IMR-90 (cell line): ENCODE measurements around the gene ALK. TPM values are rescaled to one million over a fixed set of nuclear protein-coding genes. Genes with fewer than 3 reads are reported as not detected.

Experiments used
- ATAC-seq: fragments of 200-7000 bp; cut with Tn5 transposase; 2 replicates; pipeline ENCODE4 v1.9.1; 2020; ENCODE audit warnings: low read depth, mild to moderate bottlenecking, moderate library complexity
- BruUV-seq: library from RNA; stranded (reverse); fragments of 400-500 nt; replicated peaks from 2 replicates; lab custom pipeline; 2021; lab: Mats Ljungman, UMichigan
- CTCF ChIA-PET: fragments of 300-600 bp; formaldehyde crosslinking; extraction: SDS; loops from one replicate; lab custom pipeline; 2021; ENCODE audit warnings: antibody characterized with exemption; lab: Yijun Ruan, JAX
- POLR2A ChIA-PET: fragments of 300-600 bp; sonication (Branson Sonifier 250); formaldehyde crosslinking; loops from one replicate; lab custom pipeline; 2022; ENCODE audit warnings: antibody characterized with exemption; ENCODE audit not compliant: unreplicated experiment; lab: Charles Lee
- DNase-seq: peaks from one replicate; pipeline ENCODE4 v3.0.0; 2013
- H2AFZ ChIP-seq: replicated peaks from 2 replicates; pipeline ENCODE3; 2013; ENCODE audit warnings: low read length, mild to moderate bottlenecking; ENCODE audit not compliant: poor library complexity
- H2AK5ac ChIP-seq: 2 replicates; pipeline ENCODE4 v1.6.1; 2013; ENCODE audit warnings: low read depth, low read length, inconsistent platforms
- H2AK9ac ChIP-seq: replicated peaks from 2 replicates; pipeline ENCODE3; 2013; ENCODE audit warnings: mild to moderate bottlenecking, low read depth, low read length, moderate library complexity; ENCODE audit not compliant: poor library complexity
- H2BK120ac ChIP-seq: 2 replicates; pipeline ENCODE4 v1.6.1; 2013; ENCODE audit warnings: low read depth, low read length, inconsistent platforms
- H2BK15ac ChIP-seq: 3 replicates; pipeline ENCODE4 v1.6.1; 2013; ENCODE audit warnings: low read depth, low read length, inconsistent platforms
- H2BK20ac ChIP-seq: 2 replicates; pipeline ENCODE4 v1.6.1; 2013; ENCODE audit warnings: low read depth, mild to moderate bottlenecking, inconsistent platforms, low read length, moderate library complexity
- H2BK5ac ChIP-seq: 2 replicates; pipeline ENCODE4 v1.6.1; 2013; ENCODE audit warnings: mild to moderate bottlenecking, low read depth, low read length, inconsistent platforms; ENCODE audit not compliant: poor library complexity, severe bottlenecking
- H3K14ac ChIP-seq: replicated peaks from 2 replicates; pipeline ENCODE4 v1.6.1; 2013; ENCODE audit warnings: low read depth, low read length, inconsistent platforms
- H3K18ac ChIP-seq: 2 replicates; pipeline ENCODE4 v1.6.1; 2013; ENCODE audit warnings: low read depth, low read length, control low read depth
- H3K23ac ChIP-seq: 2 replicates; pipeline ENCODE4 v1.6.1; 2013; ENCODE audit warnings: low read depth, low read length, inconsistent platforms
- H3K27ac ChIP-seq: 2 replicates; pipeline ENCODE4 v1.5.1; 2013; ENCODE audit warnings: mild to moderate bottlenecking, control low read depth, low read length; ENCODE audit not compliant: insufficient read depth
- H3K27me3 ChIP-seq: 2 replicates; pipeline ENCODE4 v1.6.1; 2013; ENCODE audit warnings: low read length; ENCODE audit not compliant: control insufficient read depth, insufficient read depth
- H3K36me3 ChIP-seq: 2 replicates; pipeline ENCODE4 v1.6.1; 2013; ENCODE audit warnings: low read length, mixed read lengths; ENCODE audit not compliant: control insufficient read depth, insufficient read depth
- H3K4ac ChIP-seq: 2 replicates; pipeline ENCODE4 v1.6.1; 2013; ENCODE audit warnings: low read depth, low read length, inconsistent platforms
- H3K4me1 ChIP-seq: 2 replicates; pipeline ENCODE4 v1.6.1; 2013; ENCODE audit warnings: low read length, mixed read lengths; ENCODE audit not compliant: control insufficient read depth, insufficient read depth
- H3K4me2 ChIP-seq: 2 replicates; pipeline ENCODE4 v1.6.1; 2013; ENCODE audit warnings: low read depth, mild to moderate bottlenecking, control low read depth, low read length, moderate library complexity
- H3K4me3 ChIP-seq: 2 replicates; pipeline ENCODE4 v1.5.1; 2013; ENCODE audit warnings: low read depth, mild to moderate bottlenecking, control low read depth, low read length, moderate library complexity; ENCODE audit not compliant: insufficient read depth
- H3K56ac ChIP-seq: 2 replicates; pipeline ENCODE4 v1.6.1; 2013; ENCODE audit warnings: low read length, inconsistent platforms; ENCODE audit not compliant: insufficient read depth; ENCODE audit errors: extremely low read depth
- H3K79me1 ChIP-seq, 2 experiments: 2 replicates each; pipeline ENCODE4 v1.6.1; 2013; ENCODE audit warnings: low read length in 2 of 2, inconsistent platforms in 1 of 2, low read depth in 1 of 2
- H3K9ac ChIP-seq: 2 replicates; pipeline ENCODE4 v1.6.1; 2013; ENCODE audit warnings: low read depth, low read length, control low read depth
- H3K9me1 ChIP-seq: 2 replicates; pipeline ENCODE4 v1.6.1; 2013; ENCODE audit warnings: low read length, inconsistent platforms; ENCODE audit not compliant: insufficient read depth
- H3K9me3 ChIP-seq: 2 replicates; pipeline ENCODE4 v1.6.1; 2013; ENCODE audit warnings: low read length; ENCODE audit not compliant: control insufficient read depth, insufficient read depth
- H4K20me1 ChIP-seq: 2 replicates; pipeline ENCODE4 v1.6.1; 2013; ENCODE audit warnings: low read length, inconsistent platforms; ENCODE audit not compliant: insufficient read depth
- H4K5ac ChIP-seq: 2 replicates; pipeline ENCODE4 v1.6.1; 2013; ENCODE audit warnings: mild to moderate bottlenecking, low read depth, low read length, control low read depth
- H4K8ac ChIP-seq, 2 experiments: 2 replicates each; pipeline ENCODE4 v1.6.1; 2013; ENCODE audit warnings: low read depth in 2 of 2, low read length in 2 of 2, control low read depth in 1 of 2, inconsistent platforms in 1 of 2
- H4K91ac ChIP-seq: 2 replicates; pipeline ENCODE4 v1.6.1; 2013; ENCODE audit warnings: low read depth, low read length, inconsistent platforms; ENCODE audit not compliant: insufficient read depth
- BHLHE40 ChIP-seq: fragments of 150-350 bp; IDR thresholded peaks from 2 replicates; pipeline ENCODE4 v1.6.1; 2016; ENCODE audit warnings: mild to moderate bottlenecking, low read depth, low read length
- CEBPB ChIP-seq: IDR thresholded peaks from 2 replicates; pipeline ENCODE4 v1.6.1; 2012; ENCODE audit warnings: low read depth, low read length, improper control_type of control experiment
- CHD1 ChIP-seq: IDR thresholded peaks from 2 replicates; pipeline ENCODE4 v1.6.1; 2012; ENCODE audit warnings: low read depth, low read length, improper control_type of control experiment
- FOS ChIP-seq: fragments of 150-350 bp; IDR thresholded peaks from 2 replicates; pipeline ENCODE4 v1.6.1; 2016; ENCODE audit warnings: low read depth, low read length
- MAFK ChIP-seq: IDR thresholded peaks from 2 replicates; pipeline ENCODE4 v1.6.1; 2012; ENCODE audit warnings: low read depth, low read length, improper control_type of control experiment
- MAZ ChIP-seq: IDR thresholded peaks from 2 replicates; pipeline ENCODE4 v1.6.1; 2012; ENCODE audit warnings: low read depth, mild to moderate bottlenecking, low read length, improper control_type of control experiment, moderate library complexity, borderline replicate concordance
- MXI1 ChIP-seq: IDR thresholded peaks from 2 replicates; pipeline ENCODE4 v1.6.1; 2012; ENCODE audit warnings: low read depth, mild to moderate bottlenecking, low read length, moderate library complexity, borderline replicate concordance
- NFE2L2 ChIP-seq: fragments of 150-350 bp; IDR thresholded peaks from 2 replicates; pipeline ENCODE4 v1.6.1; 2016; ENCODE audit warnings: low read depth, mild to moderate bottlenecking, low read length
- POLR2A ChIP-seq: IDR thresholded peaks from 2 replicates; pipeline ENCODE4 v1.6.1; 2012; ENCODE audit warnings: mild to moderate bottlenecking, low read depth, low read length
- RAD21 ChIP-seq: IDR thresholded peaks from 2 replicates; pipeline ENCODE4 v1.6.1; 2012; ENCODE audit warnings: low read length, improper control_type of control experiment
- RCOR1 ChIP-seq: IDR thresholded peaks from 2 replicates; pipeline ENCODE4 v1.6.1; 2012; ENCODE audit warnings: mild to moderate bottlenecking, low read length, improper control_type of control experiment; ENCODE audit not compliant: insufficient replicate concordance
- RFX5 ChIP-seq: IDR thresholded peaks from 2 replicates; pipeline ENCODE4 v1.8.0; 2012; ENCODE audit warnings: low read depth, mild to moderate bottlenecking, low read length, moderate library complexity
- SMC3 ChIP-seq: fragments of 150-350 bp; IDR thresholded peaks from 2 replicates; pipeline ENCODE4 v1.6.1; 2016; ENCODE audit warnings: low read depth, mild to moderate bottlenecking, antibody characterized with exemption, low read length, moderate library complexity
- USF2 ChIP-seq: fragments of 150-350 bp; IDR thresholded peaks from 2 replicates; pipeline ENCODE4 v1.6.1; 2017; ENCODE audit warnings: mild to moderate bottlenecking, antibody characterized with exemption, low read length, low read depth
- WGBS, 2 experiments: methylation state at CpG; one replicate each; pipeline versions ENCODE4 v1.1.5 to v1.1.7; 2013; ENCODE audit warnings: missing lambda C conversion rate in 2 of 2; ENCODE audit not compliant: insufficient read length in 1 of 2; ENCODE audit errors: extremely low coverage in 2 of 2; 5-methylcytosine and 5-hydroxymethylcytosine counted together
- dilution Hi-C: fragments of 300-500 bp; cut with HindIII; formaldehyde crosslinking; loops from one replicate; pipeline ENCODE4 v1.14.3; 2018; ENCODE audit warnings: low sequenced_read_pairs; ENCODE audit not compliant: unreplicated experiment
- in situ Hi-C: fragments of 300-500 bp; cut with MboI; formaldehyde crosslinking; loops from 3 replicates; pipeline ENCODE4 v1.14.3; 2019; ENCODE audit warnings: low sequenced_read_pairs, inconsistent platforms, mixed read lengths
- intact Hi-C: fragments of 100-400 bp; cut with micrococcal nuclease; formaldehyde crosslinking; loops from 2 replicates; pipeline ENCODE4 v1.10.0; 2022
- polyA plus RNA-seq, 3 experiments: library from polyadenylated mRNA; depleted of rRNA; stranded (reverse); fragments of >200 nt; gene quantifications; 2 replicates each; pipeline ENCODE4 v1.2.3, GENCODE V29; 2012; ENCODE audit warnings: low replicate concordance in 1 of 3
- total RNA-seq: library from RNA; depleted of rRNA; stranded (reverse); fragments of >200 nt; gene quantifications from 2 replicates; pipeline ENCODE4 v1.2.3, GENCODE V29; 2012
- TF ChIP-seq, protein P1 (sequence below): conservative IDR thresholded peaks from 2 replicates; pipeline ENCODE4 v1.5.1; 2012; ENCODE audit warnings: mild to moderate bottlenecking, low read depth, low read length, improper control_type of control experiment
- TF ChIP-seq, protein P2 (sequence below): fragments of 150-350 bp; IDR thresholded peaks from 2 replicates; pipeline ENCODE4 v1.6.1; 2016; ENCODE audit warnings: low read depth, mild to moderate bottlenecking, low read length, moderate library complexity, borderline replicate concordance

ALK gene
- total and polyA plus RNA-seq, 2 of the 4 experiments (the other 2 are of a cell fraction) = not detected

DNA sequence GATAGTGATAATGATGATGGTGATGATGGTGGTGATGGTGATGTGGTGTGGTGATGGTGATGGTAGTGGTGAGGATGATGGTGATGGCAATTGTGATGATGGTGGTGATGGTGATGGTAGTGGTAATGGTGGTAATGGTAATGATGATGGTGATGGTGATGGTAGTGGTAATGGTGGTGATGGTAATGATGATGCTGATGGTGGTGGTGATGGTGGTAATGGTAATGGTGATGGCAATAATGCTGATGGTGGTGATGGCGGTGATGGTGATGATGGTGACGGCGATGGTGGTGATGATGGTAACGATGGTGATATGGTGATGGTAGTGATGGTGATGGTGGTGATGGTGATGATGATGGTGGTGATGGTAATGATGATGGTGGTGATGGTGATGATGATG lies 45.0 kb downstream of the ALK start:
- no TSS peak for BruUV-seq
- Histone ChIP-seq H3K9me3 (no peaks in the 10 kb centered on the region), H4K8ac (no peak overlapping the region), H3K36me3 (no peaks in the 10 kb centered on the region), H3K4me1 (no peaks in the 10 kb centered on the region), H3K4me2 (no peak overlapping the region), H2AK9ac (no peak overlapping the region), H3K9me1 (no peaks in the 10 kb centered on the region), H4K5ac (no peak overlapping the region), H3K4me3 (no peak overlapping the region), H2AFZ (no peak overlapping the region), H2AK5ac (no peak overlapping the region), H2BK5ac (peak overlapping the region; percentile 7), H3K79me1 (no peaks in the 10 kb centered on the region), H4K91ac (no peak overlapping the region), H3K14ac (no peak overlapping the region), H4K20me1 (no peaks in the 10 kb centered on the region), H2BK120ac (no peak overlapping the region), H2BK20ac (no peak overlapping the region), H3K27me3 (no peaks in the 10 kb centered on the region), H3K27ac (no peak overlapping the region), H3K56ac (no peak overlapping the region), H3K23ac (no peak overlapping the region), H3K4ac (no peak overlapping the region), H3K9ac (no peak overlapping the region), H2BK15ac (no peak overlapping the region), H3K18ac (no peak overlapping the region)
- TF ChIP-seq RFX5 = no peak
- TF ChIP-seq SMC3 = no peak
- no peak for TF ChIP-seq RCOR1
- TF ChIP-seq FOS = no peak
- TF ChIP-seq, protein P1, sequence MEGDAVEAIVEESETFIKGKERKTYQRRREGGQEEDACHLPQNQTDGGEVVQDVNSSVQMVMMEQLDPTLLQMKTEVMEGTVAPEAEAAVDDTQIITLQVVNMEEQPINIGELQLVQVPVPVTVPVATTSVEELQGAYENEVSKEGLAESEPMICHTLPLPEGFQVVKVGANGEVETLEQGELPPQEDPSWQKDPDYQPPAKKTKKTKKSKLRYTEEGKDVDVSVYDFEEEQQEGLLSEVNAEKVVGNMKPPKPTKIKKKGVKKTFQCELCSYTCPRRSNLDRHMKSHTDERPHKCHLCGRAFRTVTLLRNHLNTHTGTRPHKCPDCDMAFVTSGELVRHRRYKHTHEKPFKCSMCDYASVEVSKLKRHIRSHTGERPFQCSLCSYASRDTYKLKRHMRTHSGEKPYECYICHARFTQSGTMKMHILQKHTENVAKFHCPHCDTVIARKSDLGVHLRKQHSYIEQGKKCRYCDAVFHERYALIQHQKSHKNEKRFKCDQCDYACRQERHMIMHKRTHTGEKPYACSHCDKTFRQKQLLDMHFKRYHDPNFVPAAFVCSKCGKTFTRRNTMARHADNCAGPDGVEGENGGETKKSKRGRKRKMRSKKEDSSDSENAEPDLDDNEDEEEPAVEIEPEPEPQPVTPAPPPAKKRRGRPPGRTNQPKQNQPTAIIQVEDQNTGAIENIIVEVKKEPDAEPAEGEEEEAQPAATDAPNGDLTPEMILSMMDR = no peak
- TF ChIP-seq USF2 = no peak
- TF ChIP-seq NFE2L2 = no peak
- no peak for TF ChIP-seq POLR2A
- TF ChIP-seq MAZ = no peak
- no peak for TF ChIP-seq MAFK
- TF ChIP-seq MXI1 = no peak
- no peak for TF ChIP-seq CHD1
- TF ChIP-seq CEBPB = no peak
- TF ChIP-seq, protein P2, sequence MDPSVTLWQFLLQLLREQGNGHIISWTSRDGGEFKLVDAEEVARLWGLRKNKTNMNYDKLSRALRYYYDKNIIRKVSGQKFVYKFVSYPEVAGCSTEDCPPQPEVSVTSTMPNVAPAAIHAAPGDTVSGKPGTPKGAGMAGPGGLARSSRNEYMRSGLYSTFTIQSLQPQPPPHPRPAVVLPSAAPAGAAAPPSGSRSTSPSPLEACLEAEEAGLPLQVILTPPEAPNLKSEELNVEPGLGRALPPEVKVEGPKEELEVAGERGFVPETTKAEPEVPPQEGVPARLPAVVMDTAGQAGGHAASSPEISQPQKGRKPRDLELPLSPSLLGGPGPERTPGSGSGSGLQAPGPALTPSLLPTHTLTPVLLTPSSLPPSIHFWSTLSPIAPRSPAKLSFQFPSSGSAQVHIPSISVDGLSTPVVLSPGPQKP = no peak
- TF ChIP-seq RAD21 = no peak
- TF ChIP-seq BHLHE40 = no peak
- ATAC-seq (no peak), DNase-seq (no peak)
- in situ Hi-C loops (no loop called here), dilution Hi-C loops (no loop called here), intact Hi-C loops (no loop called here)
- 85% methylated on average over 4 of the region's 4 CpGs; no CpG with 5 or more reads in 1 of the 2 experiments for WGBS, 2 experiments
- ChIA-PET POLR2A (no interaction called here), CTCF (no interaction called here)
